Stimulated activated CD8-positive, alpha-beta memory T cell treated with anti-CD3 and anti-CD28 coated beads, Interleukin-12 subunit alpha, Interleukin-12 subunit beta, amount 100 ng/mL, for 1 hour (primary cell): Measurements from ENCODE around the gene MFNG.

Experiments
- DNase-seq: peaks from one replicate; pipeline ENCODE4 v3.0.0-alpha.2; 2020; ENCODE audit warnings: low read depth

Gene MFNG

GRCh38 chr22:37511395-37512104 lies 25.4 kb upstream of the MFNG start:
- DNase-seq, result no peak

GRCh38 chr22:37510091-37510490 lies 23.9 kb upstream of the MFNG start:
- no peak for DNase-seq

- DNase-seq, result no peak
Measured at GRCh38 chr22:37509059-37509860, 23.1 kb upstream of the MFNG start.

- no peak for DNase-seq
Measured at GRCh38 chr22:37508431-37508992, 22.3 kb upstream of the MFNG start.

- no peak for DNase-seq
Measured at GRCh38 chr22:37507731-37508130, 21.5 kb upstream of the MFNG start.

GRCh38 chr22:37505989-37506388 lies 19.8 kb upstream of the MFNG start:
- DNase-seq, result no peak

GRCh38 chr22:37505565-37505964 lies 19.4 kb upstream of the MFNG start:
- no peak for DNase-seq

- no peak for DNase-seq
Measured at GRCh38 chr22:37504964-37505363, 18.8 kb upstream of the MFNG start.

- no peak for DNase-seq
Measured at GRCh38 chr22:37503850-37504249, 17.7 kb upstream of the MFNG start.

- no peak for DNase-seq
Measured at GRCh38 chr22:37503183-37503683, 17.0 kb upstream of the MFNG start.

GRCh38 chr22:37502342-37503182 lies 16.4 kb upstream of the MFNG start:
- DNase-seq, result no peak

GRCh38 chr22:37501610-37502341 lies 15.6 kb upstream of the MFNG start:
- no peak for DNase-seq

GRCh38 chr22:37500745-37501609 lies 14.8 kb upstream of the MFNG start:
- DNase-seq, result no peak

GRCh38 chr22:37499789-37500540 lies 13.8 kb upstream of the MFNG start:
- no peak for DNase-seq

GRCh38 chr22:37499027-37499707 lies 13.0 kb upstream of the MFNG start:
- no peak for DNase-seq

GRCh38 chr22:37498289-37498909 lies 12.2 kb upstream of the MFNG start:
- peak; percentile 42 for DNase-seq

GRCh38 chr22:37497062-37497599 lies 10.9 kb upstream of the MFNG start:
- no peak for DNase-seq

- DNase-seq, result no peak
Measured at GRCh38 chr22:37496651-37497050, 10.5 kb upstream of the MFNG start.
